ENCODE results near the gene RAMAC.
"Not testable (repeated sequence)": the region's sequence is repeated elsewhere in the genome, so short reads cannot be mapped to it uniquely, and the experiment has no call there.

Gene RAMAC

DNA sequence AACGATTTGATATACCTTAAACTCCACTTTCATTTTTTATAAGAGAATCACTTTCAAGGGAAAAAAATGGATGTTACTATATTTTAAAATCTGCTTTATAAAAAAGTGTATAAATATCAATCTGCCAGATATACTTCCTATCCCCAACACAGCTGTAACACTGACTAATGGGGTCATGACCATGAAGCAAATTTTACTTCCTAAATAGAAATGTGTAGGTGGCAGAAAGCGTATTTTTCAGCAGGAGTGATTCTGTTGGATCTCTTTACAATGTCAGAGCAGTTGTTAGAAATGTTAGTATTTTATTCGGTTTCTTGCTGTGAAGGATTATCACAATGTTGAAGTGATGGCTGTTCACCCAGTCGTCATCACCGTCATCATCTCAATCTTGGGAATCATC lies 30.9 kb downstream of the RAMAC start:
- DNase-seq: no peak

DNA sequence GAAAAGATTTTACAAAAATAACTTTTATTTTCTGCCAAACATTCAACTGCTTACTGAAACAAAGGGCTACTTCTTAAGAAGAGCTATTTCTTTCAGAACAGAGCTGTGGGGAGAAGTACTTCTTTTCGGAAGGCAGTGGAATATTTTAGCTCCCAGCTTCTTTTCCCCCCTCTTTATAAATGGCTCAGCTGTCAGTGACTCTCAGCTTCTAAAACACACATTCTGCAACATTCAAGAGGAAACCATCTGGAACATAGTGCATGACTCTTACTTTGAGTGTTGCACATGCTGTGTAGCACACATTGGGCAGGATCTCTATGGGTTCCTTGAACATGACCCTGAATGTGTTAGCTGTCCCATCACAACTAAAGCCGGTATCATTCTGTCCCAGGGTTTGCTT lies 32.4 kb downstream of the RAMAC start:
- DNase-seq: no peak

GRCh38 chr15:83030021-83030420 lies 44.0 kb downstream of the RAMAC start:
- no peak for DNase-seq

DNA sequence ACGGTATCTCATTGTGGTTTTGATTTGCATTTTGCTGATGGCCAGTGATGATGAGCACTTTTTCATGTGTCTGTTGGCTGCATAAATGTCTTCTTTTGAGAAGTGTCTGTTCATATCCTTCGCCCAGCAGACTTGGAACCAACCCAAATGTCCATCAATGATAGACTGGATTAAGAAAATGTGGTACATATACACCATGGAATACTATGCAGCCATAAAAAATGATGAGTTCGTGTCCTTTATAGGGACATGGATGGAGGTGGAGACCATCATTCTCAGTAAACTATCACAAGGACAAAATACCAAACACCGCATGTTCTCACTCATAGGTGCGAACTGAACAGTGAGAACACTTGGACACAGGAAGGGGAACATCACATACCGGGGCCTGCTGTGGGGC lies 45.2 kb downstream of the RAMAC start:
- DNase-seq: not testable (repeated sequence)

DNA sequence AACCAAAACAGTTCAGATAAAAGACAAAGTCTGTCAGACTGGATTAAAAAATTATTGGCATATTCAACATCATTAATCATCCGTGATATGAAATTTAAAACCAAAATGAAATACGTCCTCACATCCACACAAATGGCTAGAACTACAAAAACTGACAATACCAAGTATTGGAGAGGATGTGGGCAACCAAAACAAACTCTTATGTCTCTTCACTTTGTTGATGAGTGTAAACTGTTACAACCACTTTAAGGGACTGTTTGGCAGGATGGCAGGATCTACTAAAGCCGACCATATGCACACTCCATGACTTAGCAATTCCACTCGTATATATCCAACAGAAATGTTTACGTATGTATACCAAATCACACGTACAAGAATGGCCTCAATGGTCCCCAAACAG lies 50.2 kb downstream of the RAMAC start:
- no peak for DNase-seq

- no peak for DNase-seq
Observed at GRCh38 chr15:83039206-83039605, 53.2 kb downstream of the RAMAC start.

Data from GDM1 (cell line).